HEK293 (cell line): Measurements from ENCODE around the gene IFNL2.

Source experiments
- CTCF ChIP-seq: fragments of 450-650 bp; formaldehyde crosslinking; IDR thresholded peaks from 2 replicates; pipeline ENCODE4 v1.5.1; 2016; ENCODE audit warnings: missing biosample characterization, missing genetic modification characterization
- ZFP3 ChIP-seq: fragments of 450-650 bp; formaldehyde crosslinking; IDR thresholded peaks from 2 replicates; pipeline ENCODE4 v1.5.1; 2016; ENCODE audit warnings: low read depth, missing biosample characterization, missing genetic modification characterization
- ZNF596 ChIP-seq: fragments of 450-650 bp; IDR thresholded peaks from 2 replicates; pipeline ENCODE4 v1.5.0; 2018; ENCODE audit warnings: missing biosample characterization, mild to moderate bottlenecking, missing genetic modification characterization, moderate library complexity
- ZSCAN18 ChIP-seq: fragments of 450-650 bp; formaldehyde crosslinking; IDR thresholded peaks from 2 replicates; pipeline ENCODE4 v1.5.1; 2016; ENCODE audit warnings: missing biosample characterization, missing genetic modification characterization

GRCh38 chr19:39304701-39305571 is 36.7 kb downstream of the IFNL2 start:
- no peak for TF ChIP-seq ZFP3 (tag by site-specific recombination)
- TF ChIP-seq CTCF (tag by site-specific recombination) = no peak
- TF ChIP-seq ZNF596 (tag by site-specific recombination) = no peak
- no peak for TF ChIP-seq ZSCAN18 (tag by site-specific recombination)
